Heart left ventricle (tissue), 16 donors: ENCODE data around the gene TLE1. TPM values are rescaled to one million over a fixed set of nuclear protein-coding genes. Genes with fewer than 3 reads are reported as not detected.

Experiments
- ATAC-seq, 4 donors: fragments of 200-7000 bp; cut with Tn5 transposase; one replicate each; pipeline ENCODE4 v1.9.1; 2020 to 2022; ENCODE audit warnings: moderate library complexity in 4 of 4, mild to moderate bottlenecking in 3 of 4, moderate number of reproducible peaks in 1 of 4
- DNase-seq, 5 donors: peaks; one replicate each; pipeline ENCODE4 v3.0.0-alpha.2; 2020
- H3K27ac ChIP-seq, 12 donors: fragments of 200-600 bp; sonication (generic) in 4 of 12; one replicate each; pipeline versions ENCODE4 v1.5.0 to v1.8.0; 2016 to 2022; ENCODE audit warnings: mild to moderate bottlenecking in 2 of 12
- H3K27me3 ChIP-seq, 9 donors: fragments of 200-600 bp; sonication (generic) in 2 of 9; one replicate each; pipeline versions ENCODE4 v1.5.1 to v1.8.0; 2016 to 2022; ENCODE audit warnings: mild to moderate bottlenecking in 3 of 9
- H3K36me3 ChIP-seq, 9 donors: fragments of 200-600 bp; sonication (generic) in 2 of 9; one replicate each; pipeline versions ENCODE4 v1.5.0 to v1.8.0; 2018 to 2022; ENCODE audit warnings: mild to moderate bottlenecking in 2 of 9
- H3K4me1 ChIP-seq, 12 donors: fragments of 200-600 bp; sonication (generic) in 4 of 12; one replicate each; pipeline versions ENCODE4 v1.5.0 to v1.8.0; 2016 to 2022; ENCODE audit warnings: mild to moderate bottlenecking in 3 of 12
- H3K4me3 ChIP-seq, 12 donors: fragments of 200-600 bp; sonication (generic) in 4 of 12; one replicate each; pipeline versions ENCODE4 v1.5.0 to v1.8.0; 2017 to 2022; ENCODE audit warnings: mild to moderate bottlenecking in 9 of 12, moderate library complexity in 4 of 12
- H3K9me3 ChIP-seq, 12 donors: fragments of 200-600 bp; sonication (generic) in 4 of 12; one replicate each; pipeline versions ENCODE4 v1.5.0 to v1.8.0; 2016 to 2022; ENCODE audit warnings: mild to moderate bottlenecking in 1 of 12
- POLR2A ChIP-seq, 2 donors: fragments of 450-650 bp; IDR thresholded peaks; one replicate each; pipeline ENCODE4 v1.6.1; 2017; ENCODE audit warnings: antibody characterized with exemption in 2 of 2, mild to moderate bottlenecking in 2 of 2, moderate library complexity in 2 of 2
- WGBS, 4 donors: extraction: QIAGEN DNeasy Blood & Tissue Kit in 2 of 4; methylation state at CpG; one replicate each; pipeline versions ENCODE4 v1.1.5 to v1.1.7; 2013 to 2018; 5-methylcytosine and 5-hydroxymethylcytosine counted together
- intact Hi-C, 10 donors: fragments of 100-400 bp; cut with DNase I; formaldehyde crosslinking; loops; one replicate each; pipeline versions ENCODE4 v1.11.1 to v1.14.2; 2022
- polyA plus RNA-seq, 2 donors: library from polyadenylated mRNA; stranded (reverse); fragments of 200-250 nt; gene quantifications; one replicate each; pipeline ENCODE4 v1.2.3, GENCODE V29; 2013
- total RNA-seq, 9 donors: library from RNA; depleted of rRNA in 2 of 9; stranded (reverse); fragments of >200 nt in 2 of 9; fragmentation: NEBNext Ultra II Directional in 3 of 9; extraction: Animal tissue kit (Norgen Biotek cat#: 25700) in 3 of 9; gene quantifications; one replicate each; pipeline versions ENCODE4 v1.1.0 to v1.2.4, GENCODE V29; 2016 to 2023
- TF ChIP-seq, protein P1 (sequence below), 12 donors: fragments of 200-600 bp; sonication (generic) in 4 of 12; IDR thresholded peaks; one replicate each; pipeline versions ENCODE4 v1.5.0 to v1.8.0; 2018 to 2022; ENCODE audit warnings: antibody characterized with exemption in 12 of 12, mild to moderate bottlenecking in 5 of 12
- donor health status: ischemic (EF 13 %, LVEDD 7.1; RV severe dilation, severe dysfunction).
- donor health status: healthy with polysubstance abuse.
- donor health status: DM: no; HTN: yes; CAD: no.
- donor health status: DM: no; HTN: no; CAD: no.
- donor health status: ischemic (EF 25% LVEDD 6.9; RV normal size, moderate dysfunction).
- donor health status: ischemic (EF 25% LVEDD 5.7; RV mildly dilated, moderate dysfunction).
- donor health status: healthy.
- donor health status: DM: yes; HTN: yes; CAD: no.
- donor health status: ischemic (EF 35%, LVEDD 5.7; RV mildly dilated, moderate dysfunction).
- donor health status: nonischemic (EF 11% LVEDD 7.7; RV severe dilation, severe dysfunction).
- donor health status: DM: yes; HTN: yes; CAD: no.
- donor health status: PGD.
- donor health status: ischemic (EF 29% LVEDD 5.4; RV normal size, mild dysfunction).
- donor health status: nonischemic (EF 23%, LVEDD 6.1; RV moderate dilation, normal function).

The TLE1 gene
- total and polyA plus RNA-seq, 11 donors: 6.2 to 25.4 (median 9.8) TPM

DNA sequence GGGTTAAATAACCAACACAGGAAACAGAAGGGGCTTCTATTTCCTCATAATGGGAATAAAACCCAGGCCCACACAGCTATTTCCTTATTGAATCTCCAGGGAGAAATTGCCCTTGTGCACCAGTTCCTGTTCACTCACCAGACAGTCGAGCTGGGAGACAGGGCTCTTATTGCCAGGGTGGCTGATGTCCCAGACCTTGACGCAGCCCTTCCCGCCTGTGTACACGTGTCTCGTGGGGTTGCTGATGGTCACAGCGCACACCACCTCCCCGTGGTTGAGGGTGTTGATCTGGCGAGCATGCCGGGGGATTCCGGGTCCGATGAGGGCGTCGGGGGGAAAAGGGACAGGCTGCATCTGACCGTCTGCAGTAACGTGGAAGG lies 96.5 kb downstream of the TLE1 start:
- whole genome bisulfite sequencing, 4 donors: 49 to 61% (median 55%) methylated on average over 15 of the region's 15 CpGs
- H3K4me1 ChIP-seq: peaks cover 0 to 46% (median 25%) of the 10 kb centered on the region in 12 donors
- DNase-seq (peak; percentile 53 to 75 (median 63)), ATAC-seq (peak; percentile 50 to 77 (median 62))
- no peak for TF ChIP-seq POLR2A (IDR thresholded peaks at IDR 0.05)
- TF ChIP-seq, protein P1, sequence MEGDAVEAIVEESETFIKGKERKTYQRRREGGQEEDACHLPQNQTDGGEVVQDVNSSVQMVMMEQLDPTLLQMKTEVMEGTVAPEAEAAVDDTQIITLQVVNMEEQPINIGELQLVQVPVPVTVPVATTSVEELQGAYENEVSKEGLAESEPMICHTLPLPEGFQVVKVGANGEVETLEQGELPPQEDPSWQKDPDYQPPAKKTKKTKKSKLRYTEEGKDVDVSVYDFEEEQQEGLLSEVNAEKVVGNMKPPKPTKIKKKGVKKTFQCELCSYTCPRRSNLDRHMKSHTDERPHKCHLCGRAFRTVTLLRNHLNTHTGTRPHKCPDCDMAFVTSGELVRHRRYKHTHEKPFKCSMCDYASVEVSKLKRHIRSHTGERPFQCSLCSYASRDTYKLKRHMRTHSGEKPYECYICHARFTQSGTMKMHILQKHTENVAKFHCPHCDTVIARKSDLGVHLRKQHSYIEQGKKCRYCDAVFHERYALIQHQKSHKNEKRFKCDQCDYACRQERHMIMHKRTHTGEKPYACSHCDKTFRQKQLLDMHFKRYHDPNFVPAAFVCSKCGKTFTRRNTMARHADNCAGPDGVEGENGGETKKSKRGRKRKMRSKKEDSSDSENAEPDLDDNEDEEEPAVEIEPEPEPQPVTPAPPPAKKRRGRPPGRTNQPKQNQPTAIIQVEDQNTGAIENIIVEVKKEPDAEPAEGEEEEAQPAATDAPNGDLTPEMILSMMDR (IDR thresholded peaks at IDR 0.05): peak in 1 of 12 donors; percentile 14
- H3K27ac ChIP-seq: peak overlapping the region in 6 of 12 donors; percentile 11 to 51 (median 33)
- intact Hi-C loops: loop anchor here in 2 of 10 donors (2.0 to 5.0 kb wide), 2 partner anchors 66 to 94 kb away; partner anchors contain the start of gene TLE1 (in 1 of the 2)
- no peaks in the 10 kb centered on the region for H3K9me3 ChIP-seq
- H3K36me3 ChIP-seq: peaks cover 0 to 38% (median 25%) of the 10 kb centered on the region in 9 donors
- no peaks in the 10 kb centered on the region for H3K27me3 ChIP-seq
- no peak overlapping the region for H3K4me3 ChIP-seq

DNA sequence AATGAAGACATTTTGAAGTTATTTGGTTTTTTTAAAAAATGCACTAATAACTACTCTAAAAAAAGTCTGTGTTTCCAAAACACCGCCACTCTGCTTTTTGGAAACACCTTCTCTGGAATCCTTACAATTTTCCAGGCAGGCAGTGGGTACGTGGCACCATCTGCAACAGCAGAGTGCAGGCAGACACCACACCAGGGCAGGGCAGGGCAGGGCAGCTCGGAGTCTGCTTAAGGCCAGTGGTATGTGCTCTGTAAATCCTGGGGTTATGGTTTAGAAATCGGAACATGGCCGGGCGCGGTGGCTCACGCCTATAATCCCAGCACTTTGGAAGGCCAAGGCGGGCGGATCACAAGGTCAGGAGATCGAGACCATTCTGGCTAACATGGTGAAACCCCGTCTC lies 97.6 kb downstream of the TLE1 start:
- 90 to 96% (median 94%) methylated on average over 11 to 12 of the region's 12 CpGs for WGBS, 4 donors
- ATAC-seq: no peak
- intact Hi-C loops: loop anchor here in 2 of 10 donors (2.0 to 5.0 kb wide), 2 partner anchors 65 to 96 kb away; partner anchors contain the start of gene TLE1 (in 1 of the 2)
- no peaks in the 10 kb centered on the region for H3K9me3 ChIP-seq
- H3K4me3 ChIP-seq: no peak overlapping the region
- H3K27ac ChIP-seq: no peak overlapping the region
- DNase-seq: no peak
- peaks cover 0 to 36% (median 15%) of the 10 kb centered on the region in 12 donors for H3K4me1 ChIP-seq
- no peaks in the 10 kb centered on the region for H3K27me3 ChIP-seq
- H3K36me3 ChIP-seq: peaks cover 0 to 46% (median 32%) of the 10 kb centered on the region in 9 donors
- TF ChIP-seq POLR2A (IDR thresholded peaks at IDR 0.05): no peak
- TF ChIP-seq, protein P1 (IDR thresholded peaks at IDR 0.05): no peak

DNA sequence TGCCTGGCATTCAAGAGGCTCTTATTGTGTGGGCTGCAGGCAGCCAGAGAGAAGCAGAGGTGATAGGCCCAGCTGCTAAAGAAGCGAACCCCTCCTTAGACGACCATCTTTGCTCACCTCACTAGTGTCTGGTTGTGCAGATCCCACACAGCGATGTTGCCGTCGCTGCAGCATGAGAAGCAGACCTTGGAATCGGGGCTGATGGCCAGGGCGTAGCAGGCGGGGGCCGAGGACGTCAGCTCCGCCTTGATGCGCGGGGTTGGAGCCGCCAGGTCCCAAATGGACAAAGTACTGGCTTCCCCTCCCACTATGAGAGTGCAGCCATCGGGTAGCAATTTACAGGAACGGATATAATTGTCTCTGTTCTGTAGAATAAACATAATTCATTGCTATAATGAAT lies 98.7 kb downstream of the TLE1 start:
- H3K36me3 ChIP-seq: peaks cover 0 to 54% (median 35%) of the 10 kb centered on the region in 9 donors
- H3K4me1 ChIP-seq: peaks cover 0 to 27% (median 11%) of the 10 kb centered on the region in 12 donors
- H3K4me3 ChIP-seq: no peak overlapping the region
- no peaks in the 10 kb centered on the region for H3K27me3 ChIP-seq
- DNase-seq (no peak), ATAC-seq (no peak)
- H3K27ac ChIP-seq: no peak overlapping the region
- H3K9me3 ChIP-seq: no peaks in the 10 kb centered on the region
- WGBS, 4 donors: 90 to 98% (median 95%) methylated on average over 16 of the region's 16 CpGs
- TF ChIP-seq, protein P1 (IDR thresholded peaks at IDR 0.05): no peak
- no peak for TF ChIP-seq POLR2A (IDR thresholded peaks at IDR 0.05)
- intact Hi-C loops: loop anchor here in 1 of 10 donors (5.0 kb wide), 1 partner anchor 97 kb away; the partner anchor contains the start of gene TLE1

DNA sequence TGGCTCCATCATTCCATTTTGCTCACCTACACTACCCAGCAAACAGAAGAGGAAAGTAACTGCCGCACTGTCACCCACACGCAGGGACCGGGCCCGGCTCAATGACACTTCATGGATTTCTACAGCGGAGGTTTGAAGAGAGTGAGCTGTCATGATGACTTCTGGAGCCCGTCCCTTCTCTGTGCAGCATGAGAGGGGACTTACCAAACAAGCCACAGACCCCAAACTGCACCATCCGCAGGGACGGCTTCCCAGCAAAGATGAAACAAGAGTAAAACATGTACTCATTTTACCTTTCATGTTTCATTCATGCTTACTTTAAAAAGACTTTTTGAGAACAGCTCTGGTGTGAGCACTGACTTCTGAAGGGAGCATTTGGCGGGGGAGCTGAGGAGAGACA lies 99.5 kb downstream of the TLE1 start:
- Histone ChIP-seq H3K27ac (no peak overlapping the region), H3K36me3 (peaks cover 0 to 62% (median 42%) of the 10 kb centered on the region in 9 donors), H3K4me1 (peaks cover 0 to 27% (median 11%) of the 10 kb centered on the region in 12 donors)

More for the DNA sequence above, 99.5 kb downstream of the TLE1 start:
- 90 to 97% (median 95%) methylated on average over 9 of the region's 9 CpGs for WGBS, 4 donors
- Histone ChIP-seq H3K4me3 (no peak overlapping the region), H3K9me3 (no peaks in the 10 kb centered on the region), H3K27me3 (no peaks in the 10 kb centered on the region)
- TF ChIP-seq, protein P1 (IDR thresholded peaks at IDR 0.05): no peak
- no peak for TF ChIP-seq POLR2A (IDR thresholded peaks at IDR 0.05)
- DNase-seq (no peak), ATAC-seq (no peak)
- intact Hi-C loops: loop anchor here in 2 of 10 donors (5.0 to 10.0 kb wide), 2 partner anchors 65 to 97 kb away; partner anchors contain the start of gene TLE1 (in 1 of the 2)
